Stimulated activated CD8-positive, alpha-beta memory T cell treated with anti-CD3 and anti-CD28 coated beads, Interleukin-15, amount 100 ng/mL, for 24 hours (primary cell): ENCODE measurements around the gene GIT2.
"Not testable (repeated sequence)": the region's sequence is repeated elsewhere in the genome, so short reads cannot be mapped to it uniquely, and the experiment has no call there.

Experiments
- DNase-seq: peaks from one replicate; pipeline ENCODE4 v3.0.0-alpha.2; 2020; ENCODE audit warnings: low read depth

GIT2 gene

GRCh38 chr12:109995686-109996482 is at the start of gene GIT2:
TSS of gene GIT2 (minus strand) at chr12:109996368. CDS start at chr12:109996224, 144 bp downstream.
- DNase-seq: peak; percentile 82

- no peak for DNase-seq
Measured at GRCh38 chr12:110042264-110042663, 46.1 kb upstream of the GIT2 start.

DNA sequence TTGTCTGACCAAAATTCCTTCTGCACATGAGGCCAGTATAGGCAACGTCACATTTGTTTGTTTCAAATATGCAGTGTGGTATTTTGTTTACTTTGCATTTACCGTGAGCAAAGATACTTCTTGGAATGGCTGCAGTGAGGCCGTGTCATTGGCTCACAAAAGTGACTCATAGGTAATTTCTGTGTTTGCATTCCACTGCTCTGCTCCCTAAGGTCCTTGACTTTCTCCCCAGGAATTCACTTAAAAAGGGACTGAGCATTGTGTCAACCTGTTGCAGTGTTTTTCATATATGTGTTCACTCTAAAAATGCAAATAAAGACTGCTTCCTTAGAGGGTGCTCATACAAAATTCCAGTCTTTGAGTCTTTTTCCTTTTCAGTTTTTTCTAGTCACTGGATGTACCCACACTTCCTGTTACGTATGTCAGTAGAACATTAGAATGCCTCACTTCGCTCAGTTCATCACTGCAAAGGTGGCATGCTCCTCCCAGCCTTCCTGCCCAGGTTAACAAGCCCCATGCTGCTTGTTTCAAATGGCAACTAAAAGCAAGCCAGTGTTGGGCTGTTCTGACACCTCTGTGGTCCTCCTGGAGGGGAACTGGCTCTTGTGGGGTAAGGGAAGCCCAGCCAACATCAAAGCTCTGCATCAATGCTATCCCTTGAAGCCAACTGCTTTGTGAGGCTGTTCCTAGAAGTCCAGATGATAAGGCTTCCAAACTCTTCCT is 43.1 kb upstream of the GIT2 start:
- DNase-seq: no peak

DNA sequence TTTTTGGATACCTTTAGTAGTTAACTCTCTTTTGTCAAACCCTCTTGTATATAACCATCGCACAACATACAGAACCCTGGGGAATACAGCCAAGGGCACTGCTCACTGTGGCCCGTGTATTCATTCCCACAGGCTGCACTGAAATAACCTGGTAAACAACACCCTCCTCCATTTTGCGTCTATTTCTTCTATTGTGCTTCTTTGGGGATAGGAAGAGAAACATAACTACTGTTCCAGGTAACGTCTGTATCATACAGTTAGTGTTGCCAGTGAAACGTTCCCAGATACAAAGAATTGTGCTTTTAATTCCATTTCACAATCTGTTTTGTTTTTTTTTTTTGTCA is 42.5 kb upstream of the GIT2 start:
- no peak for DNase-seq

DNA sequence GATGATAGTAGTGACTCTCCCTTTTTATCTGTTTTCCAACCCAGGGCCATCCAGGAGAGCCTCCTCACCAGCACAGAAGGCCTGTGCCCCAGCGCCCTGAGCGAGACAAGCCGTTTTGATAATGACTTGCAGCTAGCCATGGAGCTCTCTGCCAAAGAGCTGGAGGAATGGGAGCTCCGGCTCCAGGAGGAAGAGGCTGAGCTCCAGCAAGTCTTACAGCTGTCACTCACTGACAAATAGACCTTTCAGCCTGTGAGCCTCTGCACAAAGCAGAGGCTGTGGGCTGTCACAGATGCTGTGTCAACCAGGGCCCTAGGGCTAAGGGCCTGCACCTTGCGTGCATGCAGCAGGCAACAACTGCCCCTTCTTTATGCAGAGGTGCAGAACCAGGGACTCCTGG is 41.1 kb upstream of the GIT2 start:
- no peak for DNase-seq

- no peak for DNase-seq
Measured at GRCh38 chr12:110035534-110036104, 39.5 kb upstream of the GIT2 start.

GRCh38 chr12:110033888-110034287 is 37.7 kb upstream of the GIT2 start:
- no peak for DNase-seq

DNA sequence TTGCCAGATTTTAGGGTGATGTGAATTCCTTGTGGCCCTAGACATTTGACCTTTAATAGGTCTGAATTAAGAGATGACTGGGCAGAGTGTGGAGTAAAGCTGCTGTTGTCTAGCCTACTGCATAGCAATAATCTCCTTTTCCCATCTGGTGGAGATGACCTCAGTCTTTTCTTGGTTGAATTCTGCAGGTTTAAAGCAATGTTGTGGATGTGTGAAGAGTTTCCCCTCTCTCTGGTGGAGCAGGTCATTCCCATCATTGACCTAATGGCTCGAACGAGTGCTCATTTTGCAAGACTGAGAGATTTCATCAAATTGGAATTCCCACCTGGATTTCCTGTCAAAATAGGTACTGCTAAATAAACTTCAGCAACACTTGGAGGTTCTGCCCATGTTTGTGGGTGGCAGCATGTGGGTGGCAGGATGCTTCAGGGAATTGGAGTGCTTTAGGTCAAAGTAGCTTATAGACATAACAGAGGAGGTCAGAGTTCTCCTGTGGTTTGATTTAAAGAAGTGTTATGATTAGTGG is 33.2 kb upstream of the GIT2 start:
- no peak for DNase-seq

DNA sequence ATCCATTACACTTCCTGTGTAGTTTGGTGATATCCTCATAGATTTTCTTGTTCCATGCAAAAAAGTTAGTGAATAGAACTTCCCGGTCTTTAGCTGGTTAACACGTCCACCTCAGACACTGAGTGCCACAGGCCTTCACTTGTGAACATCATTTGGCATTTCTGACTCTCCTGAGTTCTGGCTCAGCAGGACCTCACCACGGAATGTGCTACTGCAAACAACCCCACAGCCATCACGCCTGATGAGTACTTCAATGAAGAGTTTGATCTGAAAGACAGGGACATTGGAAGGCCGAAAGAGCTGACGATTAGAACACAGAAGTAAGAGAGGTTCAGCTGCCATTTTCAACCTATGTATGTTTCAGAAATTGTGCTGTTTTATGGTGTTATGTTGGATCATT is 32.2 kb upstream of the GIT2 start:
- no peak for DNase-seq

DNA sequence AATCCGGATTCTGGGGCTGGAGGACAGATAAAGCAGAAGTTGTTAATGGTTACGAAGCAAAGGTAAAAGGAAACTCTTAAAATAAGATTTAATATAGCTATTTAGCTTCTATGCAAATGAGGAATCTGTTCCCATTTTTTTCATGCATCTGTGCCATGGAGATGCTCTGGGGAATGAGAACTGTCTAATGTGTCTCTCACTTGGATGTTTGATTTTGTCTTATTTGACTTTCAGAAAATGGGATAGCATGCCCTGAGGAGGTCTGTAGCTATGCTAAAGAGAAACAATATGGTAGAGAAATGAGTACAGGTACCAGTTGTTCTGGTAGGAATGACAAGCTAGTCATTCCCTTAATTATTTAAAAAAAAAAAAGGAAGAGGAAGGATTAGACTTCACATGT is 27.9 kb upstream of the GIT2 start:
- DNase-seq: no peak

GRCh38 chr12:110023059-110023980 is 27.2 kb upstream of the GIT2 start:
- DNase-seq: no peak

DNA sequence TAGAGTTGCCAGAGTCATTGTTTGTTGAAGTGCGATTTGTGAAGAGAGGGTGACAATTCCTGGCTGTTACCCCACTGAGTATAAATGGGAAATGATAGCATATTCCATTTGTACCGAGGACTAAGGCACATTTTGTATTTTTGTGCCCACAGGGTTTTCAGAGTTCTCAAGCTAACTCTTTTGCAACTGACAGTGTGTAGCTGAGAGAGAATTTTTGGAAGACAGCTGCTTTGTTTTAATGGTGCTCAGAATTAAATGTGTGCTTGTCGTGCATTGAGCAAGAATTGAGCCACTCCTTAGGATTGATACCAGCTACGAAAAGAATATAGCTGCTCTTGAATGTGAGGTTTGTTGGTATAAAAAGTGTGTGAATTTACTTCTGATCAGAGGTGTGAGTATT is 24.8 kb upstream of the GIT2 start:
- DNase-seq: no peak

DNA sequence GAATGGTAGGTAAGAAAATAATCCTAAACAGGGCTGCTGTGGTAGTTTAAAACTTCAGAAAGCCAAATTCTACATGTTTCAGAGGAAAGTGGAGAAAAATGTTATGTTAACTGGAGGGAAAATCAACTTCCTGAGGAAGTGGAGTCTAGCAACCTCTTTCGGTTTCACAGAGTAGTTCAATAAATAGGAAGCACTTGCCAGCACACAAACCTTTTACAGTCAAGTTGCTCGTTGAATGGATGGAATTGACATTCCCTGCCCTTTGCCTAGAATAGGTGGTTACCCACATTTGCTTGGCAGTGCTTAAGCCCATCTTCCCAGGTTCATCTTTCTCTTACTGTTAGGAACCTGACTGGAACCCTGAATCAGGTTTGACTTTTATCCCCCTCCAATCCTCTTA is 19.0 kb upstream of the GIT2 start:
- no peak for DNase-seq

DNA sequence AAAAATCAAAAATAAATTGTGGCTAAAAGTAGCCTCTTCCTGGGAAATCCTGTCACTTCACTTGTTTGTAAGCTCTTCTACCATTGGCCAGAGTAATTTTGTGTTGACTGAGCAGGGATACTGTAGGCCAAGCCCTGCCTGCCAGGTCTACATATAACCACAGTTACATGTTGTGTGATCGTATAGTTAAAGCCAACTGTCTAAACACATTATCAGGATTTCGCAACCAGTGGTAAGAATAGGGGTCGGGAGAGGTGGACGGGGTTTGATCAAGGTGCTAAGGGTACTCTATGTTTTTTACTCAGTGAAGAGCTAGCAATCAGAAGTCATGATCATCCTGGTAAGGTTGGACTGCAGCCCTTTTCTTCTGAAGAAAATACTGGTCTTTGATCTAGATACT is 16.5 kb upstream of the GIT2 start:
- DNase-seq: no peak

GRCh38 chr12:110012137-110012536 is 16.0 kb upstream of the GIT2 start:
- no peak for DNase-seq

DNA sequence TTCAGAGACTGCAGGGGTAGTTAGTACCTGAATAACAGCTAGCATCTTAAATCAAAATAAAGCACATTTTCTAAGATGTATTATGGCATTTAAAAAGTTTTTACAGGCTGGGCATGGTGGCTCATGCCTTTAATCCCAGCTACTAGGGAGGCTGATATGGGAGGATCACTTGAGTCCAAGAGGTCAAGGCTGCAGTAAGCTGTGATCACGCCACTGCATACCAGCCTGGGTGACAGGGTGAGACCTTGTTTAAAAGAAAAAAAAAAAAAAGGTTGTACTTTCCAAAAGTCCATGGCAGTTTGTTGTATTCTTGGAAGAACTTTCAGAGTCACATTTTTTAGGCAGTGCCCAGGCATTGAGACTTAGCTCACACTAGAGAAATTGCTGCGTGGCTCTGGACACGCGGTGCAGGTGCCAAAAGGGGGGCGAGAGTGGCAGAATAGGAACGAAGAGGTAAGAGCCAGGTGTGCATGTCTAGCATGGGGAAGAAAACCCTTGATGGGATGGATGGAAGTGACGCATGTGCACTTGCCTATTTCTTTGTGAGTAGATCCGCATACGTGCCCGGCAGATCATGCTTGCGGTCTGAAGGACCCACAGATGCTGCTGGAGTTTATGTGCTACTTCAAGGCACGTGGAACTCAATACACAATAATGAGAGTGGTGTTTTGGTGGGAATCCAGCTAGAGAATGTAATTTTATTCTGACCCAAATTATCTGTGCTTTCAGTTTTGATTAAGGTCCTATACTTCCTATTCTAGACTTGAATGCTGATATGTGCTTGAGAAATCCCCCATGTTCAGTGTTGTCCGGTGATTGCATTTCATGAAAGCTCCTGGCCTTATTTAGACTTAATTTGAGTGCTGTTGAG is 14.9 kb upstream of the GIT2 start:
- no peak for DNase-seq

GRCh38 chr12:110008681-110009398 is 12.7 kb upstream of the GIT2 start:
- DNase-seq: not testable (repeated sequence)

DNA sequence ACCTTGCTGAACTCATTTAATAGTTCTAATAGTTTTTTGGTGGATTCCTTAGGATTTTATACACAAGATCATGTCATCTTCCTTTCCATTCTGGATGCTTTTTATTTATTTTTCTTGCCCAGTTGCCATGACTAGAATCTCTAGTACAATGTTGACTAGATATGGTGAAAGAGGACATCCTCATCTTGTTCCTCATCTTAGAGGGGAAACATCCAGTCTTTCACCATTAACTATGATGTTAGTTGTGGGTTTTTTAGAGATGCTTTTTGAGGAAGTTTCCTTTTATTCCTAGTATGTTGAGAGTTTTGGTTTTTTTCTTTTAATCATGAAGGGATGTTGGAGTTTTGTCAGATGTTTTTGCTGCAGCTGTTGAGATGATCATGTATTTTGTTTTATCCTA is 11.7 kb upstream of the GIT2 start:
- DNase-seq: no peak

DNA sequence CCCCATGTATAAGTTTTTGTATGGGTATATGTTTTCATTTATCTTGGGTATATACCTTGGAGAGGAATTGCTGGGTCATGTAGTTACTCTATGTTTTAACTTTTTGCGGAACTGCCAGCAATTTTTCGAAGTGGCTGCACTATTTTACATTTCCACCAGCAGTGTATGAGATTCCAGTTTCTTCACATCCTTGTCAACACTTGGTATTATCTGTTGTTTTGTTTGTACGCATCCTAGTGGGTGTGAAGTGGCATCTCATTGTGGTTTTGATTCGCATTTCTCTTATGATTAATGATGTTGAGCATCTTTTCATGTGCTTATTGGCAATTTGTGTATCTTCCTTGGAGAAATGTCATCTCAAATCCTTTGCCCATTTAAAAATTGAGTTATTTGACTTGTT is 9.9 kb upstream of the GIT2 start:
- DNase-seq: no peak

- no peak for DNase-seq
Measured at GRCh38 chr12:110005319-110005973, 9.3 kb upstream of the GIT2 start.
